HEK293 (cell line): ENCODE data around the gene ZDHHC21.

Experiments
- CTCF ChIA-PET: fragments of 350-600 bp; formaldehyde crosslinking; extraction: SDS; loops from one replicate; lab custom pipeline; 2021; ENCODE audit warnings: antibody characterized with exemption; lab: Yijun Ruan, JAX
- POLR2A ChIA-PET: fragments of 300-600 bp; formaldehyde crosslinking; extraction: SDS; loops from one replicate; lab custom pipeline; 2020; ENCODE audit warnings: antibody characterized with exemption, inconsistent platforms; lab: Yijun Ruan, JAX
- H3K27ac ChIP-seq: fragments of 200-500 bp; sonication (Bioruptor generic); 2 replicates; pipeline ENCODE4 v1.5.1; 2014; ENCODE audit warnings: low read depth, low read length, control low read depth, inconsistent platforms; ENCODE audit errors: extremely low read depth
- H3K36me3 ChIP-seq, 2 experiments: fragments of 200-500 bp in 1 of 2; sonication (Bioruptor generic) in 1 of 2; 1 replicate in 1 of 2; 2 replicates in 1 of 2; pipeline ENCODE4 v1.5.1; 2014 to 2017; ENCODE audit warnings: inconsistent platforms in 2 of 2, low read length in 2 of 2; ENCODE audit not compliant: control insufficient read depth in 2 of 2, insufficient read depth in 1 of 2
- H3K4me1 ChIP-seq: fragments of 200-500 bp; sonication (Bioruptor generic); 2 replicates; pipeline ENCODE4 v1.5.1; 2014; ENCODE audit warnings: mild to moderate bottlenecking, low read length, inconsistent platforms; ENCODE audit not compliant: control insufficient read depth, insufficient read depth
- H3K4me3 ChIP-seq: 2 replicates; pipeline ENCODE4 v1.5.1; 2011; ENCODE audit warnings: low read depth, mild to moderate bottlenecking, control low read depth, low read length, moderate library complexity
- H3K9me3 ChIP-seq: fragments of 200-500 bp; sonication (Bioruptor generic); 2 replicates; pipeline ENCODE4 v1.5.1; 2014; ENCODE audit warnings: low read depth, low read length, inconsistent platforms; ENCODE audit not compliant: control insufficient read depth, insufficient read depth
- EGR2 ChIP-seq: fragments of 450-650 bp; formaldehyde crosslinking; IDR thresholded peaks from 2 replicates; pipeline ENCODE4 v1.5.1; 2016; ENCODE audit warnings: low read depth, missing biosample characterization, missing genetic modification characterization
- HOXC10 ChIP-seq: sonication (generic); formaldehyde crosslinking; IDR thresholded peaks from 2 replicates; pipeline ENCODE4 v1.8.1; 2023; ENCODE audit warnings: mild to moderate bottlenecking, missing genetic modification reagents
- KLF10 ChIP-seq: fragments of 450-650 bp; IDR thresholded peaks from 2 replicates; pipeline ENCODE4 v1.5.1; 2018; ENCODE audit warnings: missing biosample characterization, mild to moderate bottlenecking, missing genetic modification characterization
- KLF8 ChIP-seq: fragments of 450-650 bp; formaldehyde crosslinking; IDR thresholded peaks from 2 replicates; pipeline ENCODE4 v1.5.1; 2016; ENCODE audit warnings: missing biosample characterization, missing genetic modification characterization
- REPIN1 ChIP-seq: fragments of 450-650 bp; formaldehyde crosslinking; IDR thresholded peaks from 2 replicates; pipeline ENCODE4 v1.5.1; 2017; ENCODE audit warnings: missing biosample characterization, missing genetic modification characterization, low read depth
- SP2 ChIP-seq: fragments of 450-650 bp; formaldehyde crosslinking; IDR thresholded peaks from 2 replicates; pipeline ENCODE4 v1.5.1; 2016; ENCODE audit warnings: missing biosample characterization, missing genetic modification characterization
- SP3 ChIP-seq: fragments of 450-650 bp; formaldehyde crosslinking; IDR thresholded peaks from 2 replicates; pipeline ENCODE4 v1.5.1; 2016; ENCODE audit warnings: missing biosample characterization, missing genetic modification characterization
- TCF7L2 ChIP-seq: IDR thresholded peaks from 2 replicates; pipeline ENCODE4 v1.6.1; 2011; ENCODE audit warnings: low read depth, mild to moderate bottlenecking, inconsistent platforms, low read length, moderate library complexity, borderline replicate concordance
- TRIM28 ChIP-seq: IDR thresholded peaks from 2 replicates; pipeline ENCODE4 v1.6.1; 2011; ENCODE audit warnings: low read length, control low read depth, borderline replicate concordance
- ZFP69B ChIP-seq: fragments of 450-650 bp; formaldehyde crosslinking; IDR thresholded peaks from 2 replicates; pipeline ENCODE4 v1.5.1; 2016; ENCODE audit warnings: missing biosample characterization, missing genetic modification characterization
- ZNF132 ChIP-seq: fragments of 450-650 bp; formaldehyde crosslinking; IDR thresholded peaks from 2 replicates; pipeline ENCODE4 v1.5.1; 2017; ENCODE audit warnings: missing biosample characterization, missing genetic modification characterization, borderline replicate concordance
- ZNF169 ChIP-seq: fragments of 450-650 bp; formaldehyde crosslinking; IDR thresholded peaks from 2 replicates; pipeline ENCODE4 v1.5.1; 2016; ENCODE audit warnings: missing biosample characterization, missing genetic modification characterization
- ZNF202 ChIP-seq: fragments of 450-650 bp; formaldehyde crosslinking; IDR thresholded peaks from 2 replicates; pipeline ENCODE4 v1.5.1; 2016; ENCODE audit warnings: missing biosample characterization, missing genetic modification characterization, borderline replicate concordance
- ZNF24 ChIP-seq: fragments of 450-650 bp; formaldehyde crosslinking; IDR thresholded peaks from 2 replicates; pipeline ENCODE4 v1.5.1; 2016; ENCODE audit warnings: missing biosample characterization, missing genetic modification characterization
- ZNF266 ChIP-seq: fragments of 450-650 bp; formaldehyde crosslinking; IDR thresholded peaks from 2 replicates; pipeline ENCODE4 v1.5.1; 2016; ENCODE audit warnings: missing biosample characterization, missing genetic modification characterization, low read depth
- ZNF311 ChIP-seq: fragments of 450-650 bp; formaldehyde crosslinking; IDR thresholded peaks from 2 replicates; pipeline ENCODE4 v1.5.1; 2017; ENCODE audit warnings: missing biosample characterization, missing genetic modification characterization, borderline replicate concordance
- ZNF391 ChIP-seq: fragments of 450-650 bp; formaldehyde crosslinking; IDR thresholded peaks from 2 replicates; pipeline ENCODE4 v1.5.1; 2016; ENCODE audit warnings: low read depth, missing biosample characterization, missing genetic modification characterization, borderline replicate concordance
- ZNF433 ChIP-seq: fragments of 450-650 bp; formaldehyde crosslinking; IDR thresholded peaks from 2 replicates; pipeline ENCODE4 v1.5.1; 2016; ENCODE audit warnings: missing biosample characterization, missing genetic modification characterization, low read depth
- ZNF530 ChIP-seq: fragments of 450-650 bp; formaldehyde crosslinking; IDR thresholded peaks from 2 replicates; pipeline ENCODE4 v1.5.1; 2016; ENCODE audit warnings: low read depth, missing biosample characterization, missing genetic modification characterization
- ZNF658 ChIP-seq: fragments of 450-650 bp; formaldehyde crosslinking; IDR thresholded peaks from 2 replicates; pipeline ENCODE4; 2016; ENCODE audit warnings: missing biosample characterization, missing genetic modification characterization
- ZNF707 ChIP-seq: fragments of 450-650 bp; formaldehyde crosslinking; IDR thresholded peaks from 2 replicates; pipeline ENCODE4 v1.5.1; 2016; ENCODE audit warnings: missing biosample characterization, missing genetic modification characterization
- TF ChIP-seq, protein P1 (sequence below): fragments of 450-650 bp; IDR thresholded peaks from 2 replicates; pipeline ENCODE4 v1.5.1; 2018; ENCODE audit warnings: missing biosample characterization, missing genetic modification characterization
- TF ChIP-seq, protein P2 (sequence below): fragments of 450-650 bp; formaldehyde crosslinking; IDR thresholded peaks from 2 replicates; pipeline ENCODE4 v1.5.1; 2016; ENCODE audit warnings: missing biosample characterization, missing genetic modification characterization, low read depth
- TF ChIP-seq, protein P3 (sequence below): fragments of 450-650 bp; formaldehyde crosslinking; IDR thresholded peaks from 2 replicates; pipeline ENCODE4 v1.5.1; 2017; ENCODE audit warnings: missing biosample characterization, missing genetic modification characterization
- TF ChIP-seq, protein P4 (sequence below): fragments of 450-650 bp; formaldehyde crosslinking; IDR thresholded peaks from 2 replicates; pipeline ENCODE4 v1.5.0; 2017; ENCODE audit warnings: missing biosample characterization, missing genetic modification characterization, borderline replicate concordance
- TF ChIP-seq, protein P5 (sequence below): fragments of 450-650 bp; formaldehyde crosslinking; IDR thresholded peaks from 2 replicates; pipeline ENCODE4 v1.5.1; 2016; ENCODE audit warnings: missing biosample characterization, missing genetic modification characterization

Gene ZDHHC21

DNA sequence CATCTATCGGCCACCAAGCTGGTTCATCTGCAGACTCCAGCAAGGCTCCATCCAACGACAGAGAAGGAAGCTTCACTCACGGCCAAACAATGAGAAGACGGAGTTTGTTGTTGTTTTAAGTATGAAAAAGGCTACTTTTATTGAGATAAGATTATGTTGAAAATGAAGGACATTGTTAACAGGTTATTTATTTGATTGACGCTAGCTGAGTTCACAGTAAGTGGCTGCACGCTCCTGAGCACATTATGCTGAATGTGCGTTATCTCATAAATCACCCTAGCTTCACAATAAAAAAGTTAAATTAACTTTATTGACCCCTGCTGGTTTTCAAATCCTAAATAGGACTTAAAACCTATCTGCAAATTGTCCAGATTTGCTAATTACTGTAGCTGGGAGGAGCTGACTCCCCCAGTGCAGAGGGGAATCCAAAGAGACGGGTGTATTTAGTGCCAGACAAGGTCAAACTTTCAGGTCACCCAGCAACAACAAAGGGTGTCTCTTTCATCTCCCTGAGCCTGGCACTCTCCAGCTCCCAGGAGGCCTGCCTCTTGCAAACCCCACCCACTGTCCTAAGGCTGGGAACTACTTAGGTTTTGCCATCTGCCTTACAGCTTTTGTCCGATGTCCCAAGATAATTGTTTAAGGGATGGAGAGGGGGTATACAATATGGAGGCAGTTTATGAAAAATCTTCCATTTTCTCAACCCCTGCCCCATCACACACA lies 129.2 kb downstream of the ZDHHC21 start (continued):
- TF ChIP-seq ZNF202 (tag by site-specific recombination) (no peak), ZNF169 (tag by site-specific recombination) (no peak), TCF7L2 (peak; percentile 68; the same call in 1 of the 2 replicates), ZNF530 (tag by site-specific recombination) (no peak), KLF8 (no peak), ZNF311 (tag by site-specific recombination) (no peak)
- TF ChIP-seq, protein P1, sequence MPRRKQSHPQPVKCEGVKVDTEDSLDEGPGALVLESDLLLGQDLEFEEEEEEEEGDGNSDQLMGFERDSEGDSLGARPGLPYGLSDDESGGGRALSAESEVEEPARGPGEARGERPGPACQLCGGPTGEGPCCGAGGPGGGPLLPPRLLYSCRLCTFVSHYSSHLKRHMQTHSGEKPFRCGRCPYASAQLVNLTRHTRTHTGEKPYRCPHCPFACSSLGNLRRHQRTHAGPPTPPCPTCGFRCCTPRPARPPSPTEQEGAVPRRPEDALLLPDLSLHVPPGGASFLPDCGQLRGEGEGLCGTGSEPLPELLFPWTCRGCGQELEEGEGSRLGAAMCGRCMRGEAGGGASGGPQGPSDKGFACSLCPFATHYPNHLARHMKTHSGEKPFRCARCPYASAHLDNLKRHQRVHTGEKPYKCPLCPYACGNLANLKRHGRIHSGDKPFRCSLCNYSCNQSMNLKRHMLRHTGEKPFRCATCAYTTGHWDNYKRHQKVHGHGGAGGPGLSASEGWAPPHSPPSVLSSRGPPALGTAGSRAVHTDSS, result 0 out of 2 replicates have a peak, but pooled peaks have one; percentile 8
- TF ChIP-seq, protein P2, sequence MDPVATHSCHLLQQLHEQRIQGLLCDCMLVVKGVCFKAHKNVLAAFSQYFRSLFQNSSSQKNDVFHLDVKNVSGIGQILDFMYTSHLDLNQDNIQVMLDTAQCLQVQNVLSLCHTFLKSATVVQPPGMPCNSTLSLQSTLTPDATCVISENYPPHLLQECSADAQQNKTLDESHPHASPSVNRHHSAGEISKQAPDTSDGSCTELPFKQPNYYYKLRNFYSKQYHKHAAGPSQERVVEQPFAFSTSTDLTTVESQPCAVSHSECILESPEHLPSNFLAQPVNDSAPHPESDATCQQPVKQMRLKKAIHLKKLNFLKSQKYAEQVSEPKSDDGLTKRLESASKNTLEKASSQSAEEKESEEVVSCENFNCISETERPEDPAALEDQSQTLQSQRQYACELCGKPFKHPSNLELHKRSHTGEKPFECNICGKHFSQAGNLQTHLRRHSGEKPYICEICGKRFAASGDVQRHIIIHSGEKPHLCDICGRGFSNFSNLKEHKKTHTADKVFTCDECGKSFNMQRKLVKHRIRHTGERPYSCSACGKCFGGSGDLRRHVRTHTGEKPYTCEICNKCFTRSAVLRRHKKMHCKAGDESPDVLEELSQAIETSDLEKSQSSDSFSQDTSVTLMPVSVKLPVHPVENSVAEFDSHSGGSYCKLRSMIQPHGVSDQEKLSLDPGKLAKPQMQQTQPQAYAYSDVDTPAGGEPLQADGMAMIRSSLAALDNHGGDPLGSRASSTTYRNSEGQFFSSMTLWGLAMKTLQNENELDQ (tag by site-specific recombination), result no peak

DNA sequence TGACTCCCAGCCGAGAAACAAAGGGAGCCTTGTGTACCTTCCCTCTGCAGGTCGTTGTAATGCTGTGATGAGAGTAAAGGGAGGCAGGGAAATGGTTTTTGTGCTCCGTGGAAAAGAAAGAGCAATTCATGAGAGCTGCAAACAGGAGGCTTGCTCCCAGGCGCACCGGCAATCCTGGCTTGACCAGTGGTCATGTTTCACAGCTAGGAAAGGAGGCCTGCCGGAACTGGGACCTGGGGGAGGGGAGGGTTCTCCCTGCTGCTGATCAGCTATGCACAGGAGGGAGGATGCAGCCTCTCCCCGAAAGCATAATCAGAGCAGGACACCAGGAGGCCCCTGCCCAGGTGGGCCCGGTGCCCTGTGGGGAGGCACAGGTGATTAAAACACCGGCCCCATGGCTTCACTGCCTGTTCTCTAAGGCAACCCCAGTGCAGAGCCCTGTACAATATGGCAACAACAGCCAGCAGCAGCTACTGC lies 131.3 kb downstream of the ZDHHC21 start:
- POLR2A ChIA-PET, result no interaction called here
- Histone ChIP-seq H3K4me1 (peaks cover 12% of the 10 kb centered on the region), H3K4me3 (no peak overlapping the region), H3K9me3 (no peaks in the 10 kb centered on the region), H3K36me3 (no peaks in the 10 kb centered on the region), H3K27ac (no peak overlapping the region)
- CTCF ChIA-PET, result interaction anchor here (0.6 kb wide), 1 partner anchor 237 kb away, joined by 5 read pairs; no protein-coding TSS in a partner anchor
- no peak for TF ChIP-seq TRIM28
- TF ChIP-seq HOXC10 (CRISPR knock-in tag), result no peak
- TF ChIP-seq, protein P3, sequence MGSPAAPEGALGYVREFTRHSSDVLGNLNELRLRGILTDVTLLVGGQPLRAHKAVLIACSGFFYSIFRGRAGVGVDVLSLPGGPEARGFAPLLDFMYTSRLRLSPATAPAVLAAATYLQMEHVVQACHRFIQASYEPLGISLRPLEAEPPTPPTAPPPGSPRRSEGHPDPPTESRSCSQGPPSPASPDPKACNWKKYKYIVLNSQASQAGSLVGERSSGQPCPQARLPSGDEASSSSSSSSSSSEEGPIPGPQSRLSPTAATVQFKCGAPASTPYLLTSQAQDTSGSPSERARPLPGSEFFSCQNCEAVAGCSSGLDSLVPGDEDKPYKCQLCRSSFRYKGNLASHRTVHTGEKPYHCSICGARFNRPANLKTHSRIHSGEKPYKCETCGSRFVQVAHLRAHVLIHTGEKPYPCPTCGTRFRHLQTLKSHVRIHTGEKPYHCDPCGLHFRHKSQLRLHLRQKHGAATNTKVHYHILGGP (tag by site-specific recombination), result no peak
- TF ChIP-seq, protein P4, sequence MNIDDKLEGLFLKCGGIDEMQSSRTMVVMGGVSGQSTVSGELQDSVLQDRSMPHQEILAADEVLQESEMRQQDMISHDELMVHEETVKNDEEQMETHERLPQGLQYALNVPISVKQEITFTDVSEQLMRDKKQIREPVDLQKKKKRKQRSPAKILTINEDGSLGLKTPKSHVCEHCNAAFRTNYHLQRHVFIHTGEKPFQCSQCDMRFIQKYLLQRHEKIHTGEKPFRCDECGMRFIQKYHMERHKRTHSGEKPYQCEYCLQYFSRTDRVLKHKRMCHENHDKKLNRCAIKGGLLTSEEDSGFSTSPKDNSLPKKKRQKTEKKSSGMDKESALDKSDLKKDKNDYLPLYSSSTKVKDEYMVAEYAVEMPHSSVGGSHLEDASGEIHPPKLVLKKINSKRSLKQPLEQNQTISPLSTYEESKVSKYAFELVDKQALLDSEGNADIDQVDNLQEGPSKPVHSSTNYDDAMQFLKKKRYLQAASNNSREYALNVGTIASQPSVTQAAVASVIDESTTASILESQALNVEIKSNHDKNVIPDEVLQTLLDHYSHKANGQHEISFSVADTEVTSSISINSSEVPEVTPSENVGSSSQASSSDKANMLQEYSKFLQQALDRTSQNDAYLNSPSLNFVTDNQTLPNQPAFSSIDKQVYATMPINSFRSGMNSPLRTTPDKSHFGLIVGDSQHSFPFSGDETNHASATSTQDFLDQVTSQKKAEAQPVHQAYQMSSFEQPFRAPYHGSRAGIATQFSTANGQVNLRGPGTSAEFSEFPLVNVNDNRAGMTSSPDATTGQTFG (tag by site-specific recombination), result no peak
- TF ChIP-seq ZNF433 (tag by site-specific recombination), result no peak
- TF ChIP-seq ZFP69B (tag by site-specific recombination), result no peak
- TF ChIP-seq ZNF132 (tag by site-specific recombination), result no peak
- no peak for TF ChIP-seq KLF10 (tag by site-specific recombination)
- no peak for TF ChIP-seq EGR2 (tag by site-specific recombination)
- TF ChIP-seq, protein P5, sequence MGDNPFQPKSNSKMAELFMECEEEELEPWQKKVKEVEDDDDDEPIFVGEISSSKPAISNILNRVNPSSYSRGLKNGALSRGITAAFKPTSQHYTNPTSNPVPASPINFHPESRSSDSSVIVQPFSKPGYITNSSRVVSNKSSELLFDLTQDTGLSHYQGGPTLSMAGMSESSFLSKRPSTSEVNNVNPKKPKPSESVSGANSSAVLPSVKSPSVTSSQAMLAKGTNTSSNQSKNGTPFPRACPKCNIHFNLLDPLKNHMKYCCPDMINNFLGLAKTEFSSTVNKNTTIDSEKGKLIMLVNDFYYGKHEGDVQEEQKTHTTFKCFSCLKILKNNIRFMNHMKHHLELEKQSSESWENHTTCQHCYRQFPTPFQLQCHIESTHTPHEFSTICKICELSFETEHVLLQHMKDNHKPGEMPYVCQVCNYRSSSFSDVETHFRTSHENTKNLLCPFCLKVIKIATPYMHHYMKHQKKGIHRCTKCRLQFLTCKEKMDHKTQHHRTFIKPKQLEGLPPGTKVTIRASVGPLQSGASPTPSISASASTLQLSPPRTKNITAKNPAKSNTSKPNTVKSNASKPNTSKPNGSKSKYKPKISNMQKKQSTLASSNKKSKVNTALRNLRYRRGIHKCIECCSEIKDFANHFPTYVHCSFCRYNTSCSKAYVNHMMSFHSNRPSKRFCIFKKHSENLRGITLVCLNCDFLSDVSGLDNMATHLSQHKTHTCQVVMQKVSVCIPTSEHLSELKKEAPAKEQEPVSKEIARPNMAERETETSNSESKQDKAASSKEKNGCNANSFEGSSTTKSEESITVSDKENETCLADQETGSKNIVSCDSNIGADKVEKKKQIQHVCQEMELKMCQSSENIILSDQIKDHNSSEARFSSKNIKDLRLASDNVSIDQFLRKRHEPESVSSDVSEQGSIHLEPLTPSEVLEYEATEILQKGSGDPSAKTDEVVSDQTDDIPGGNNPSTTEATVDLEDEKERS (tag by site-specific recombination), result no peak
- no peak for TF ChIP-seq REPIN1 (tag by site-specific recombination)
- TF ChIP-seq ZNF658 (tag by site-specific recombination), result no peak
- no peak for TF ChIP-seq SP3
- no peak for TF ChIP-seq ZNF707 (tag by site-specific recombination)
- TF ChIP-seq ZNF266 (tag by site-specific recombination), result no peak
- no peak for TF ChIP-seq SP2 (tag by site-specific recombination)
- no peak for TF ChIP-seq ZNF24 (tag by site-specific recombination)
- TF ChIP-seq ZNF391 (tag by site-specific recombination), result no peak
